Fibroblast of the conjunctiva (primary cell): Measurements from ENCODE around the gene PSAPL1.

ENCODE experiments used
- DNase-seq: peaks from one replicate; pipeline ENCODE4 v3.0.0-alpha.2; 2010; ENCODE audit warnings: low read depth

PSAPL1 gene

DNA sequence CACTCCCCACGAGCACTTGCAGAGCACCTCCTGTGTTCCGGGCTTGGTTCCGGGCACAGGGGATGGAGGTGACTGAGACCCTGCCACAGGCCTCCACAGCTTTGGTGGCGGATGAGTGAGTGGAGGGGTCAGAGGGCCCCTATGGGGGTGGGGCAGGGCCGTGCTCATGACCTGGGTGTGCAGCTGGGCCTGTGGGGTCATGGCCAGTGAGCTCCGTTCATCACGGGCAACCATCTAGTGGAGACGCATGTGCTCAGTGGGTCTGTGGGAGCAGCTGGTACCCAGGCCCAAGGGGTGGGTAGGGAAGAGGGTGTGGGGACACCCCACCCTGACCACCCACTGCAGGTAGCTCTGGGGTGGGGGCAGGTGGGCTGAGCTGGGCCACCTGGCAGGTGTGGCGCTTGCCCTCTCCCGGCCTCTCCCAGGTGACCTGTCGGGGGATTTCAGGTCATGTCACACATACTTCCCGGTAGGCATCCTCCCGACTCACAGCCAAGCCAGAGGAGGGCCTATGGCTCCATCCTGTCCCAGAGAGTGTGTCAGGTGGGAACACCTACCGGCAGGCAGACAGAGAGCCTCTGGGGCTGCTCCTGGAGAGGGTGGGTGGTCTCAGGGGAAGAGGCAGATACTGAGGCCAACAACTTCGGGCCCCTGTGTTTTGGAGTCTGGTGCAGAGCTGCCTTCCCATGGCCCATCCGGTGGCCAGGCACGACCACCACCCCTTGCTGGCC lies 3.6 kb downstream of the PSAPL1 start:
- no peak for DNase-seq

DNA sequence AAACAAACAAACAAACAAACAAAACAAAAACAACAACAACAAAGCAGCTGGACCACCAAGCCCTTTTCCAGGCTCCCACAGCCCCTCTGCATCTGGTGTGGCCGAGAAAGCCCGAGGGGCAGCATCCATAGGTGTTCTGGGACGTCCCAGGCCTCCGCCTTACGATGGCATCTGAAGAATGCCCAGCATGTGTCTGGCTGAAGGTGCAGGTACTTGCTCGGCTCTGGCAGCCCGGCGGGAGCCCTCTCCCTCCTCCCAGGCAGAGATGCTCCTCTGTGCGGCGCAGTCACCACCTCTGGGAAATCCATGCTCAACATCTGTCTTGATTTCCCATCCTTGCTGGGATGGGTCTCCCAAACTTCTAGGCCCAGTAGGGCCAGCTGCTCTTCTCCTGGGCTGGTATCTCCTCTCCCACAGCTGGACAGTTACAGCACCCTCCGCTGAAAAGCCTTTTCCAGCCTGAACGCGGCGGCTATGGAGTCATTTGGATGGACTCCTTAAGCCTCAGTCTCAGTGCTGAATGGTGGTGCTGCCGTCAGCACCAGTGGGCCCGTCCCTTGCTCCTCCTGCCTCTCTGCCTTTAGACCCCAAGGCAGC lies 4.3 kb downstream of the PSAPL1 start:
- no peak for DNase-seq

DNA sequence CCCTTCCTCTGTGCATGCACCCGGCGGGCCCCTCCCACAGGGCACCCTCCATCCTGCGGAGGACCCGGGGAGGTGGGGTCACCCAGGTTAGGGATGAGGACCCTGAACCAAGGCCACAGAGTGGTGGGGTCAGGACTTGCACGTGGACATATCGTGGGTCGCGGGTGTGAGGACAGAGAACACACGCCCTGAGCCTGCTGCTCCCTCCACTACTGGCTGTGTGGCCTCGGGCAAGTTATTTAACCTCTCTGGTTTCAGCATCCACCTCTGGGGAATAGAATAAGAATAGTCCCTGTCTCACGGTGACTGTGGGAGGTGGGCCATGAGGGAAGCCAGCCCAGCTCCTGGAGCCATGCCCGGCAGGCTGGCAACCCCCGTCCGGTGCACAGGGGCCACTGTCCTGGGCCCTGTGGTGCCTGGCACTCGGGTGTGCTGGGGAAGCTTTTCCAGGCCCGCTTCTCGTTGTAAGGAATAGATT lies 5.1 kb downstream of the PSAPL1 start:
- no peak for DNase-seq

DNA sequence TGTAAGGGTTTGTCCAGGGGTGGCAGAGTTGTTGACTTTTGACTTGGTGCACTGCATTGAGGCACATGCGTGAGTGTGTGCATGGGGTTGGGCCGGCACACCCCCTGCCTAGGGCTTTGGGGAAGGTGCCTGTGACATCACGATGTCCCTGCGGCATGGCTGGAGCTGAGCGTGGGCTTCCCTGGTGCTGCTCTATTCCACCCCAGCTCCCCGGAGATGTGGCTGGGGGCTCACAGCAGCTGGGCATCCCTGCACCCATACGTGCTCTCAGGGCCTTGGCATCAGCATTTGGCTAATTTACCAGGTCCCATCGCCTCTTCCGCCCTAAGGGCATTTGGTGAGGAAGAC lies 5.7 kb downstream of the PSAPL1 start:
- no peak for DNase-seq

DNA sequence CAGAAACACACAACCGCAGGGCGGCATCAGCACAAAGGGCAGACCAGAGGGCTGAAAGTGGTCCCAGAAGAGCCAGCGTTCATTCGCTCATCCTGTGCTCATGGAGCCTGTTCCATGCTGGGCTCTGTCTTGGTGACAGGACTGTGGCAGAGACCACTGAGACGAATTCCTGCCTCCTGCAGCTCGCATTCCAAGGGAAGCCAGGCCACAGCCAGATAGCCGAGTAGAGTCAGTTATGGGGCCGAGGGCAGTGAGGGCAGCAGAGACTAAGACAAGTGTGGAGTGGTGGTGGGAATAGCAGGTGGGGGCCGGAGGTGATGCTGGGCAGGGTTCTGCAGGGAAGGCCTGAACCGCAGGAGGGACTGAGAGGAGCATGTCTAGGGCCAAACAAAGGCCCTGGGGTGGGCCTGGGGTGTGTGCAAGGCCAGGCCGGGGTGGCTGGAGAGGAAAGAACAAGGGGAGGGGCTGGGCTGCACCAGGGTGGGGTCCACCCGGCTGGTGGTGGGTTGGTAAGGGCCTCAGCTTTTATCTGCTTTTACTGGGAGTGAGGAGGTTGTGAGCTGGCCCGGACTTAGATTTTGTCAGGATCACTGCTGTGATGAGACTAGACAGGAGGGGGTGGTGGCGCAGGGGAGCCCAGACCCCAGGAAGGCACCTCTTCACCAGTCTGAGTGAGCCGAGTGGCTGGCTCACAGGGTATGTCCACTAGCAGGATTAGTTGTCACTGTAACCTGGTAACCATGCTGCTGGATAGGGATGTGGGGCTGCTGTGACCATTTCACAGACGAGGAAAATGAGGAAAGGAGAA lies 6.3 kb downstream of the PSAPL1 start:
- no peak for DNase-seq

DNA sequence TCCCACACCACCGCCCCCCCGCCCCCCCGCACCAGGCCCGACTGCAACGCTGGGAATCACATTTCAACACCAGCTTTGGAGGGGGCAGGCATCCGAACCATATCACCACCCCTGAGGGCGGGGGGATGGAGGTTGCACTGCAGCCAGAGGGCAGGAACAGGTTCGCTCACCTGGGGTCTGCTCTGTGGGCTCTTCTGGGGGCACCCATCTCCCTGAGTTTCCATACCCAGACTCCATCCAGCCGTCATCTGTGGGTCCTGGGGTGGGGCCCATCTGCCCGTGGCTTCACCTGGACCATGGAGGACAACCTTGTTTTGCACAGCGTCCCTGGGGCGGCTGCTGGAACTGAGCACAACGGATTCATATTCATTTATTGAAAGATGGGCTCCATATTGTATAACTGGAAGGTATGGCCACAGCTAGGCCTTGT lies 6.9 kb downstream of the PSAPL1 start:
- no peak for DNase-seq

DNA sequence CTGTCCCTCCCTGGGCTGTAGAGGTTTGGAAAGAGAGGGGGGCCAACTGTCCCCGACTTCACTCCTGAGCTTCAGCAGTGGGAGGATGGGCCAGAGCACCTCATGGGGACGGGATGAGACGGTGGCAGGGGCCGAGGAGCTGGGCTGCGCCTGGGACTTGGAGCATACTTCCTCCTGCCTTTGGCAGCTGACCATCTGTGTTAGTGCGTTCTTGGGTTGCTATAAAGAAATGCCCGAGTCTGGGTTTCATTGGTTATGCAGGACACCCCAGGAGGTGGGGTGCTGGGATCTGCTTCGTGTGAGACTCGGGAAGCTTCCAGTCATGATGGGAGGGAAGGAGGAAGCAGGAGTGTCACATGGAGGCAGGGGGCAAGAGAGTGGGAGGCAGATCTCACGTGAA lies 7.4 kb downstream of the PSAPL1 start:
- DNase-seq = no peak

DNA sequence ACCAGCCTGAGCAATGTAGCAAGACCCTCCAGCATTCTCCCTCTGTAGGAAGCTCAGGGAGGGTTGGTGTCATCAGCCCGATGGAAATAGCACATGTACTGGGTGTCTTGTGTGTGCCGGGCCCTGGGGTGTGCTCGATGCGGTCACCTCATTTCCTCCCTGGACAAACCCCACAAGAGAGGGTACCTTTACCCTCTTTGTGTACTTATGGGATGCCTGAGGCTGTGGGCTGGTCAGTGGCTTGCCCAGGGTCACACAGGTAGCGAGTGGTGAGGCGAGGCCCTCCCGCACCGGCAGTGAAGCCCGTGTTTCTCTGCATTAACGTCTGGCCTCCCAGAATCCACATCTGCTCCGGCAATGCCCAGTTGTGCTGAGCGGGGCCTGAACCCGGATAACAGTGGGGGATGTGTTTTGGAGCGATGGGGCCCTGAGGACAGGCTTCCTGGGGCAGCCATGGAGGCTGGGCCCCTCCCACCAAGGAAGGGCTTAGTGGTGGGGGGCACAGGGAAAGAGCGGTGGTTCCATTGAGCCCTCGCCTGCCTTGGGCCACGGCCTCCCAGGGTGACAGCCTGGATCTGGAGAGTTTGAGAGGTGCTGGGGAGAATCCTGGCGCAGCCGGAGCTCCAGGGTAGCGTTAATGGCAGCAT lies 8.1 kb downstream of the PSAPL1 start:
- no peak for DNase-seq

DNA sequence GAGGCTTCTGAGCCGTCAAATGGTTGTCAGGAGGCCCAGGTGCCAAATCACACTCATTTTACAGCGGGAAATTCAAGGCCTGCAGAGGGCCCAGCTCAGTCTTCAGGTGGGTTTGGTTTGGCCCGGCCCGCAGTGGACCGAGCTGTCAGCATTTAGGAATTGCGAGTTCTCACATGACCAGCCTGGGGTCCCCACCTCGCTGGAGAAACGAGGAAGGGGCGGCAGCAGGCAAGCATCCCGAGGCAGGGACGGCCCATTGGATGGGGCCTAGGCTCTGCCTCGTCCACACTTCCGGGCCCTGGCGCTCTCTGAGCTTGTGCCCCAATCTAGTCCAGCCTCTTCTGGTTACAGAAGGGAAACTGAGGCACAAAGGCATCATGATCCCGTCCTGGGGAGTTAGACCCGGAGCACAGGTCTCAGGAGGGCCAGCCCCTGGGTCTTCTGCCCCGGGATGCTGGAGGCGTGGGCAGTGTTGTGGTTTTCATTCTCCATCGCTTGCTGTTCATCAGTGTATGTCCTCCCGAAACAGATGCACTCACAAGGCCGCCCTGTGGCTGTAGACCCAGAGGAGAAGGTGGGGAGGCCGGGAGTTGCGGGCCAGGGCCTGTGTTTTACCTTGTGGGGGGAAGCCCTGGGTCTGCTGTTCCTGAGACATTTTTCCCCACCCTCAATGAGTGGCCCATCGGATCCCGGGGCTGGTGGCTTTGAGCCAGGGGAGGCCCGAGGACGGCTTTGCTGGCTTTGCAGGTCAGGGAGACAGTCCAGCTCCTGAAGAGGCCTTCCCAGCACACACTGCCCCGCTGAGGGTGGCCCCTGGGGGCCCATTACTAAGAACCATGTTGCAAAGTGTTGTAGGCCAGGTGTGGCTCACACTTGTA lies 8.9 kb downstream of the PSAPL1 start:
- DNase-seq = no peak

DNA sequence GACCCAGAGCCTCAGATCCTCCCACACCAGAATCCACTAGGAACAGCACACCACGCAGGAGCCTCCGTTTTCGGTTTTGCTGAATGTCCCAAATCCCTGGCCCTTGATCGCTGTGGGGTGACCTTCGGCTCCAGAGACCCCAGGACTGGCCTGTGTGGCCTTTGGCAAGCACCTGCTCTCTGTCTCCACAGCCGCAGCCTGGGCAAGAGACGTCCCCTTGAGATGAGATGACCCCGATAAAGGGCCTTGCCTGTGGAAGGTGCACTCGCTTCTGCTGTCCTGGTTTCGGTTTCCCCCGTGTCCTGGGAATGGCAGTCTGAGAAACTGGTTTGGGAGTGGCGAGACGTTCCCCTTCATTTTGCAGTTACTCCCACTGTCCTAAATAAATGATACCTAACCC lies 9.6 kb downstream of the PSAPL1 start:
- DNase-seq = no peak

DNA sequence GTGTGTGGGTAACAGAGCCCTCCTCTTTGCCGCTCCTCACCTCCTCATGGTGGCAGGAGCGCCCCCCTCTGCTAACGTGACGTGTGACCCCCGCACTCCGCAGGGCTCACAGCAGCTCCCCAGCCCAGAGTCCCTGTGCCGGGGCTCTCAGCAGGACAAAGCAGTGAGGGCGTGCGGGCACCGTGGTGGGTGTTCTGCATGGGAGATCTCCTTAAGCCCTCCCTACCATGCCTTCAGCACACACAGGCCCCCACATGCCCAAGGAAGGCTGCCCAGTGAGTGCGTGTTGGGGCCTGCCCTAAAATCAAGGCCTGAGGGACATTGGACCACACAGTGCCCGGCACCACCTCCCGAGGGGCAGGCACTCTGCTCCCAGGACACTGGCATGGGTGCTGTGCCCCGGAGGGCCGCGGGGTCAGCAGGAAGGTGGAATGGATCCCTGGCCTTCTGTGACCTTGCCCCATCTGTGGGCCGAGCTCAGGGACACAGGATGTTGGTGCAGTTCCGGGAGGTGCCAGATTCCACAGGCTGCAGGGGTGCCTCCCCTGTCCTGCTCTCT lies 10.1 kb downstream of the PSAPL1 start:
- DNase-seq = no peak

DNA sequence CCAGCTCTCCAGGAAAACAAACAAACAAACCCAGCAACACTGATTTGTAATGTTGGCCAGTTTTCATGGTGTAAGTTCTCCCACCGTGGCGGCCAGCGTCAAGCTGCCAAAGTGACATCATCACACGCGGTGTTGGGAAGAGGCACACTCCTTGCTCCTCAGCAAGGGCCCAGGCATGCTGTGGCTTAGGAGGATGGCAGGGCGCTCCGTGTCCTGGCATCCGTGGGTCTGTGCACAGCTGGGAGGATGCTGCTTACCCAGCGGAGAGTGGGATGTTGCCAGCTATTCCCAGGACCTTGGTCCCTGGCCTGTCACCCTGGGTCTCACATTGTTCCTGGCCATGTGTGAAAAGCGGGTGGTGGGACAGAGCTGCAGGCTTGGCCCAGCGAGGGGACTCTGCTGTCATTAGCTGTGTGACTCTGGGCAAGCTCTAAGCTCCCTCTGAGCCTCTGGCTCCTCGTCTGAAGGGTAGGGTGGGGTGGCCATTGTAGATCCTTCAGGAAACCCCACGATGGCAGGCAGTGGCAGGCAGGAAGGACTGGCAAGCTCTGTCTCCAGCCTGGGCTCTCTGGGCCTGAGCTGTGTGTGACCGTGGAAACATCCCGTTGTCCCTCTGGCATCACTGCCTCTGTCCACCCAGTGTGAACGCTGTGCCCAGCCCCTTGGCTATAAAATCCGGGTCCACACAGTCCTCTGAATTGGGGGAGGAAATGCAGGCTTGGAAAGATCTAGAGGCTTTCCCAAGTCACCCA lies 10.8 kb downstream of the PSAPL1 start:
- no peak for DNase-seq

DNA sequence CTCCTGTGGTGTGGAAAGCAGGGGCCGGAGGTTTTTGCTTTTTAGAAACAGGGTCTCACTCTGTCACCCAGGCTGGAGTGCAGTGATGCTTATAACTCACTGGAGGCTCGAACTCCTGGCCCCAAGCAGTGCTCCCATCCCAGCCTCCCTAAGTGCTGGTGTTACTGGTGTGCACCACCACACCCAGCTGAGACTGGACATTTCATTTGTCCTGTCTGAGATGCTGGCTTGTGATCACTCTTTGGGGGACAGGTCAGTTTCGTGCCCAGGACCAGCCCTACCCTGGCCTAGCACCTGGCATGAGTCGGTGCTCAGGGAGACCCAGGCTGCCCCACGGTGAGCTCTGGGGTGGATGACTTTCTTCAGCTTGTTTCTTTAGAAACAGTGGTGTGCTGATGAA lies 11.3 kb downstream of the PSAPL1 start:
- DNase-seq = no peak

DNA sequence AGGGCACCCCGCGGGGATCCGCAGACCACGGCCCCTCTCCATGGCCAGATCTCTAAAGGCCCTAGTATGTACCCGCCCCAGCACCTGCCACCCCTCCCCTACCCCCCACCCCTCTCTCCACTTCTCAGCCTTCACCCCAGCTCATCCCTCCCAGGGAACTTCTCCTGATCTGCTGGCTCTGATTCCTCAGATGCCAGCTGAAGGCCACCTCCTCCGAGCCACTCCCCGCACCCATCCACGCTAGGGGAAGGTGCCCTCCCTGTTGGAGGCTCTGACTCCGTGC lies 11.9 kb downstream of the PSAPL1 start:
- DNase-seq = no peak

DNA sequence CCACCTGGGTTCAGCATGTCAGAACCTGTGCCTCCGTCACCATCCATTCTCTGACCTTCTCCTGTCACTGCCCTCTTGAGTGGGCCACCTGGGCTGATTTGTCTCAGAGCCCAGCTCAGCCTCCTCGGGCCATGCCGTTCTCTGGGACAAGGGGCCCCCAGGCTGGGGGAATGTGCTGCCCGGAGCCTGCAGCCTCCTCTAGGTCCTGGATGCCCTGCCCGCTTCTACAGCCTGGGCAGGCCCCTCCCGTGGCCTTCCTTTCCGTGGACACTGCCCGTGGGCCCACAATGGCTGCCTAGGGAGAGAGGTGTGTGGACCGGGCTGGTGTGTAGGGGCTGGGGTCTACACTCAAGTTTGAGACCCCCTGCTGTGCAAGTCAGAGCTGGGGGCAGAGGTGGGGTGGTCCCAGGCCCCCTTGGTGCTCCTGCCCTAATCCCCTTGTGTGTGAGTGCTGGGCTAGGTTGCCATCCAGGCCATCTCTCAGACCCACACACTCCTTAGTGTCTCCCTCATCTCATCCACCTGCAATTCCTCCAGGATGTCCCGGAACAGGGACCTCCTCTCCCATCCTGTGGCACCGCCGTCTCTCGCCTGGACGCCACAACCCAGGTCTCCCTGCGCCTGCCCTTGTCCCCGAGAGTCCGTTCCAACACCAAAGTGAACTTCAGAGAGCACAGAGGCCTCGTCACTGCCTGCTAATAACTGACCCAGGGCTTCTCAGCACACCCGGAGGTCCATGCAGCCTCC lies 12.4 kb downstream of the PSAPL1 start:
- DNase-seq = no peak

DNA sequence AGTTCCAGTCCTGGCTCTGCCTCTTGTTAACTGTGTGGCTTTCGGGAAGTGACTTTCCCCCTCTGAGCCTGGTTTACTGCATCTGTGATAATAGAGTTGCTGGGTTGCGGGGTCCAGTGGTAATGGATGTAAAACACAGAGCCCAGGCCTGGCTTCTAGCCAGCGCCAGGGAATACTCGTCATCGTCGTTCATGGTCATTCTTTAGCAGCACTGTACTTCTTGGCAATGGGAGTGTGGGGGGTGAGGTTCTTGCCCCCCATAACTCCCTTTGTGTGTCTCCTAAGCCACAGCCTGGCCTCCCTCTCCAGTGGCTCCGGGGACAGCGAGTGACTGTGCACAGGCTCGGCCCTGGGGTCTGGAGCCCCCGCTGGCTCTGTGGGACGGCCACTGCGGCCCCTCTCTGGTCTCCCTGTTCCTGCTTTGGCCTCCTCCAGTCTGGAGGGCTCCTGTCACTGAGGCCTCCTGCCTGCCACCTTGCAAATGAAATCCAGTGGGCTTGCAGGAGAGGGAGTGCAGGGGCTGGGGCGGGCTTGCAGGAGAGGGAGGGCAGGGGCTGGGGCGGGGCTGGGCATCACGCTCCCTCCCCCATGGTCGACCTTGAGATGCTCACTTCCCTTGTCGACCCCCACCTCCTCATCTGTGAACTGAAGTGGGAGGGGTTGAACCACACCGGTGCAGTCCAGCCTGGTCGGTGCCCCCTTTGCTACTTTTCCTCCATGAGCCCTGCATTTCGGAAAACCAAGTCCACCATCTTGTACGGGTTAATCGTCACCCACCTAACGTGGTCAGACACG lies 13.2 kb downstream of the PSAPL1 start:
- no peak for DNase-seq

DNA sequence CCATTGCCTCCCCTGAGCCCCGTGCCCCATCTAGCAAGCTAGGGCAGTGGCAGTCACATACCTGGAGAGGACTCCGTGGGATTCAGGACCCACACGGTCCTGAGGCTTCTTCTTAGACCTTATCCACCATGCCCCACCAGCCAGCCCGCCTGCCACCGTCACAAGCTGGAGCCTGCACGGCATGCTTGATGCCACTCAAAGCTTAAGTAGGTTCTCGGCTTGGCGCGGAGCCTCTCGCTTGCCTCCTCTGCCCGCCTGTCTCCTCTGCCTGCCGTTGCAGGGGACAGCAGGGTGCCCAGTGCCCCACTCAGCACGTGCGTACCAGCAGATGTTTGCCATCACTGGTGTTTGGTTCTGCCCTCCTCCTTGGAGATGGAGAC lies 14.1 kb downstream of the PSAPL1 start:
- no peak for DNase-seq

DNA sequence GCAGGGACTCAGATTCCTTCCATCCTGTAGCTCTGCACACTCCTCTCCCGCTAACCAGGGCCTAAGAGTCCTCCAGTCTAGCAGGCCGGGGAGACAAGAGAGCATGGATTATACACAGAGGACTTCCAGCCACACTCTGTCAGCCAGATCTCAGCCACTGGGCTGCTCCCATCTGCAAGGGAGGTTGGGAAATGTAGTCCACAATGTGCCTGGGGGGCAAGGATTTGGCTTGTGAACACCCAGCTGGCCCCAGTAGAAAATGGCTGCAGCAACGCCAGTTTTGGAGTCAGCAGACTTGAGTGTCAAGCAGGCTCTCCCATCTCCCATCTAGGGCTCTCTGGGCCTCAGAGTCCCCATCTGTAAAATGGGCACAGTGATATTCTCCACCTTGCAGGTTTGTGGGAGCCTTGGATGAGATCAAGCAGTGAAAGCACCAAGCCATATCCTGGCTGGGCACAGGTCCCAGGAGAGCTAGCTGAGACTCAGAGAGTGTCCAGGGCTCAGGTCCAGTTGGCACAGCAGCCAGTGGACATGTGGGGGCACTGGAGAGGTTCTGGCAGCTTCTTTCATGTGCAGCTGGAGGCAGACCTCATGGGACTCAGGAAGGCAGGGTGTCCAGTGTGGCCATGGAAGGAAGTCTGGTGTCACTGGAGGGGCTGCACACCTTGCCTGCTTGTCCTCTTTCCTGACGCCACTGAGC lies 14.6 kb downstream of the PSAPL1 start:
- DNase-seq = no peak
